Stimulated activated CD8-positive, alpha-beta memory T cell treated with anti-CD3 and anti-CD28 coated beads, Interleukin-12 subunit alpha, Interleukin-12 subunit beta, amount 100 ng/mL, for 24 hours (primary cell): Measurements from ENCODE around the gene CNNM3.

Source experiments
- DNase-seq: peaks from one replicate; pipeline ENCODE4 v3.0.0-alpha.2; 2020; ENCODE audit errors: extremely low read depth

CNNM3 gene

GRCh38 chr2:96819128-96819875 lies 3.2 kb downstream of the CNNM3 start:
- no peak for DNase-seq

GRCh38 chr2:96819876-96820511 lies 3.9 kb downstream of the CNNM3 start:
- no peak for DNase-seq

GRCh38 chr2:96821113-96821675 lies 5.1 kb downstream of the CNNM3 start:
- DNase-seq, result no peak

GRCh38 chr2:96822786-96823185 lies 6.7 kb downstream of the CNNM3 start:
- DNase-seq, result no peak

GRCh38 chr2:96823198-96823597 lies 7.1 kb downstream of the CNNM3 start:
- no peak for DNase-seq

- DNase-seq, result no peak
These were observed 8.2 kb downstream of the CNNM3 start for GRCh38 chr2:96824079-96824870.

- DNase-seq, result no peak
These were observed 9.0 kb downstream of the CNNM3 start for GRCh38 chr2:96825057-96825456.

GRCh38 chr2:96826546-96827278 lies 10.6 kb downstream of the CNNM3 start:
- DNase-seq, result no peak

- no peak for DNase-seq
These were observed 12.4 kb downstream of the CNNM3 start for GRCh38 chr2:96828436-96828835.

- DNase-seq, result no peak
These were observed 12.8 kb downstream of the CNNM3 start for GRCh38 chr2:96828874-96829273.

- no peak for DNase-seq
These were observed 14.0 kb downstream of the CNNM3 start for GRCh38 chr2:96830044-96830562.

GRCh38 chr2:96831679-96832078 lies 15.6 kb downstream of the CNNM3 start:
- DNase-seq, result no peak

GRCh38 chr2:96832408-96832753 lies 16.3 kb downstream of the CNNM3 start:
- DNase-seq, result no peak

GRCh38 chr2:96832754-96833507 lies 16.9 kb downstream of the CNNM3 start:
- no peak for DNase-seq

- no peak for DNase-seq
These were observed 19.8 kb downstream of the CNNM3 start for GRCh38 chr2:96835830-96836229.

GRCh38 chr2:96837575-96837974 lies 21.5 kb downstream of the CNNM3 start:
- no peak for DNase-seq

GRCh38 chr2:96838345-96839292 lies 22.6 kb downstream of the CNNM3 start:
- DNase-seq, result no peak

GRCh38 chr2:96839293-96839874 lies 23.3 kb downstream of the CNNM3 start:
- DNase-seq, result peak; percentile 57
